Ovary (tissue), 9 donors: Measurements from ENCODE around the gene LRRC23. TPM values are rescaled to one million over a fixed set of nuclear protein-coding genes. Genes with fewer than 3 reads are reported as not detected.

Experiments used
- DNase-seq, 5 donors: peaks; one replicate each; pipeline ENCODE4 v3.0.0-alpha.2; 2019 to 2020
- H3K27ac ChIP-seq, 2 donors: fragments of 200-600 bp; one replicate each; pipeline versions ENCODE4 v1.5.1 to v1.8.0; 2019 to 2022
- H3K27me3 ChIP-seq: fragments of 200-600 bp; one replicate; pipeline ENCODE4 v1.8.0; 2022
- H3K36me3 ChIP-seq: fragments of 200-600 bp; sonication (generic); one replicate; pipeline ENCODE4 v1.5.1; 2019
- H3K4me1 ChIP-seq: one replicate; pipeline ENCODE4 v1.8.1; 2013; ENCODE audit warnings: mild to moderate bottlenecking, moderate library complexity; ENCODE audit not compliant: insufficient read depth
- H3K4me3 ChIP-seq: fragments of 200-600 bp; sonication (generic); one replicate; pipeline ENCODE4 v1.5.1; 2017
- H3K9me3 ChIP-seq, 2 donors: fragments of 200-600 bp in 1 of 2; sonication (generic) in 1 of 2; one replicate each; pipeline versions ENCODE4 v1.5.1 to v1.8.1; 2013 to 2019; ENCODE audit warnings: mild to moderate bottlenecking in 1 of 2, moderate library complexity in 1 of 2
- EP300 ChIP-seq: sonication (generic); formaldehyde crosslinking; IDR thresholded peaks from one replicate; pipeline ENCODE4 v1.6.1; 2017; ENCODE audit warnings: antibody characterized with exemption
- POLR2A ChIP-seq: fragments of 450-650 bp; IDR thresholded peaks from one replicate; pipeline ENCODE4 v1.6.1; 2017; ENCODE audit warnings: antibody characterized with exemption, mild to moderate bottlenecking, moderate library complexity
- WGBS, 3 donors: extraction: QIAGEN DNeasy Blood & Tissue Kit in 1 of 3; methylation state at CpG; one replicate each; pipeline versions ENCODE4 v1.1.5 to v1.1.7; 2013 to 2017; 5-methylcytosine and 5-hydroxymethylcytosine counted together
- intact Hi-C, 4 donors: fragments of 100-400 bp; cut with DNase I; formaldehyde crosslinking; loops; one replicate each; pipeline versions ENCODE4 v1.11.0 to v1.15.1; 2022 to 2023
- polyA plus RNA-seq, 2 donors: library from polyadenylated mRNA; stranded (reverse); fragments of 200-250 nt in 1 of 2; fragments of 350-450 nt in 1 of 2; fragmentation: Illumina TruSeq in 1 of 2; extraction: RNeasy Lipid Tissue Mini Kit (QIAGEN cat#74804) in 1 of 2; gene quantifications; one replicate each; pipeline ENCODE4 v1.2.3, GENCODE V29; 2013 to 2014
- total RNA-seq, 7 donors: library from RNA; depleted of rRNA in 2 of 7; stranded (reverse); fragments of >200 nt in 2 of 7; fragmentation: NEBNext Ultra II Directional in 3 of 7; extraction: Animal tissue kit (Norgen Biotek cat#: 25700) in 3 of 7; gene quantifications; one replicate each; pipeline versions ENCODE4 v1.1.0 to v1.2.4, GENCODE V29; 2016 to 2023
- TF ChIP-seq, protein P1 (sequence below), 3 donors: fragments of 450-650 bp in 2 of 3; fragments of 200-600 bp in 1 of 3; IDR thresholded peaks; one replicate each; pipeline versions ENCODE4 v1.5.1 to v1.8.0; 2016 to 2022; ENCODE audit warnings: antibody characterized with exemption in 3 of 3, mild to moderate bottlenecking in 1 of 3
- donor health status: DM: no; HTN: no; CAD: no; lungs with moderate emphysema.
- donor health status: DM: no; HTN: no; CAD: no.
- donor health status: Bipolar disorder and iron deficiency.
- donor health status: DM: yes; HTN: yes; CAD: no.
- donor health status: DM: no; HTN: no; CAD: no.
- donor health status: DM: yes; HTN: yes; CAD: no.

LRRC23 gene
- total and polyA plus RNA-seq, 9 donors, result 11.2 to 67.6 (median 16.5) TPM

DNA sequence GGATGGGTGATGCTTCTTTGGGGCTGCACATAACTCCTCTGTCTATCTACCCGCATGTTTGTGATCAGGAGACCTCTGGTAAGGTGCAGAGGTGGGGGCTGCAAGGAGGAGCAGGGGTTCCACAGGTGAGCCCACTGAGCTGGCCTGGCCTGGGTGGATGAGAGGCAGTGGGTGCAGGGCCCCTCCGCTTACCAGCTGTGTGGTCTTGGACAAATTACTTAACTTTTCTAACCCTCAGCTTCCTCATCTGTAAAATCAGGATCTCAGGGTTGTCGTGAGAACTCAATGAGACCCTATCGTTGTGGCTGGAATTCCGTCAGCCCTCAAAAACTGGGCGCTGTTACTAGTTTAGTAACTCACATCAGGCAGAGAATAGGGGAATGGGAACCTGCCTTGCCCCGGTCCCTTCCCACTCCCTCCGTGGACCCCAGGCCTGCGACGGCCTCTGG is 54.0 kb downstream of the LRRC23 start:
- TF ChIP-seq, protein P1, sequence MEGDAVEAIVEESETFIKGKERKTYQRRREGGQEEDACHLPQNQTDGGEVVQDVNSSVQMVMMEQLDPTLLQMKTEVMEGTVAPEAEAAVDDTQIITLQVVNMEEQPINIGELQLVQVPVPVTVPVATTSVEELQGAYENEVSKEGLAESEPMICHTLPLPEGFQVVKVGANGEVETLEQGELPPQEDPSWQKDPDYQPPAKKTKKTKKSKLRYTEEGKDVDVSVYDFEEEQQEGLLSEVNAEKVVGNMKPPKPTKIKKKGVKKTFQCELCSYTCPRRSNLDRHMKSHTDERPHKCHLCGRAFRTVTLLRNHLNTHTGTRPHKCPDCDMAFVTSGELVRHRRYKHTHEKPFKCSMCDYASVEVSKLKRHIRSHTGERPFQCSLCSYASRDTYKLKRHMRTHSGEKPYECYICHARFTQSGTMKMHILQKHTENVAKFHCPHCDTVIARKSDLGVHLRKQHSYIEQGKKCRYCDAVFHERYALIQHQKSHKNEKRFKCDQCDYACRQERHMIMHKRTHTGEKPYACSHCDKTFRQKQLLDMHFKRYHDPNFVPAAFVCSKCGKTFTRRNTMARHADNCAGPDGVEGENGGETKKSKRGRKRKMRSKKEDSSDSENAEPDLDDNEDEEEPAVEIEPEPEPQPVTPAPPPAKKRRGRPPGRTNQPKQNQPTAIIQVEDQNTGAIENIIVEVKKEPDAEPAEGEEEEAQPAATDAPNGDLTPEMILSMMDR (IDR thresholded peaks at IDR 0.05), result no peak
- TF ChIP-seq POLR2A, result no peak
- TF ChIP-seq EP300, result no peak
- H3K36me3 ChIP-seq, result no peaks in the 10 kb centered on the region
- WGBS, 3 donors, result 77 to 86% (median 81%) methylated on average over 10 of the region's 10 CpGs
- H3K4me1 ChIP-seq, result peaks cover 8% of the 10 kb centered on the region
- H3K9me3 ChIP-seq, result no peaks in the 10 kb centered on the region
- no peak overlapping the region for H3K27ac ChIP-seq
- peak in 1 of 5 donors; percentile 21 for DNase-seq
- no peak overlapping the region for H3K4me3 ChIP-seq
- H3K27me3 ChIP-seq, result no peaks in the 10 kb centered on the region
- intact Hi-C loops, result no loop called here

DNA sequence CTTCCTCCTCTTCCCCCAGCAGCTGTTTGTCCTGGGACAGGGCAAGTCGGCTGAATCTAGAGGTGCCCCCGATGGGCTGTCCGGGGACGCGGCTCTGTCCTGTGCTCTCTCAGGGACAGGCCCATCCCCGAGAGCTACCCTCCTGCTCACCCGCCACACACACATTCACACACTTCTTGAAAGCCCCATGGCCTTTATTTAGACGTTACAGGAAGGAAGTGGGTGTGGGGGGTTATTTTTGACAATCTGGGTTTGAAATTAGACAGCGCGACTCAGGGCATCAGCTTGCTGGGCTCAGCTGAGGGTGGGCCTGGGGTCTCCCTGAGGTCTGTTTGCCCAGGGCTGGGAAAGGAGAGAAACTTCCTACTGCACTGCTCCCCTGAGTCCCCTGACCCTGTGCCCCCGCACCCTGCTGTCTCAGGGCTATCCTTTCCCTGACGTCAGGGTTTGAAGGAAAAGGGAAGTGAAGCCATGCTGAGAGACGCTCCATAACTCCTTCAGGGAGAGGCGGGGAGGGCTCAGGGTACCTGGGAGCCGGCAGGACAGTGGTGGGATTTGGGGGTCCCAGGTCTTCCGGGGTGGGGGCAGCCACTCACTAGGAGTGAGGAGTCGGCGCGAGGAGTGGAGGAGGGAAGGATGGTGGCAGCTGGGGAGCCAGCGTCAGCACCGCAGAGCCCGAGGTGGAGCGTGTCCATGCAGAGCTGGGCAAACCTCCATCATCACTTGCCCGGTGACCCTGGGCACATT is 54.6 kb downstream of the LRRC23 start:
- intact Hi-C loops, result no loop called here
- no peak overlapping the region for H3K27ac ChIP-seq

DNA sequence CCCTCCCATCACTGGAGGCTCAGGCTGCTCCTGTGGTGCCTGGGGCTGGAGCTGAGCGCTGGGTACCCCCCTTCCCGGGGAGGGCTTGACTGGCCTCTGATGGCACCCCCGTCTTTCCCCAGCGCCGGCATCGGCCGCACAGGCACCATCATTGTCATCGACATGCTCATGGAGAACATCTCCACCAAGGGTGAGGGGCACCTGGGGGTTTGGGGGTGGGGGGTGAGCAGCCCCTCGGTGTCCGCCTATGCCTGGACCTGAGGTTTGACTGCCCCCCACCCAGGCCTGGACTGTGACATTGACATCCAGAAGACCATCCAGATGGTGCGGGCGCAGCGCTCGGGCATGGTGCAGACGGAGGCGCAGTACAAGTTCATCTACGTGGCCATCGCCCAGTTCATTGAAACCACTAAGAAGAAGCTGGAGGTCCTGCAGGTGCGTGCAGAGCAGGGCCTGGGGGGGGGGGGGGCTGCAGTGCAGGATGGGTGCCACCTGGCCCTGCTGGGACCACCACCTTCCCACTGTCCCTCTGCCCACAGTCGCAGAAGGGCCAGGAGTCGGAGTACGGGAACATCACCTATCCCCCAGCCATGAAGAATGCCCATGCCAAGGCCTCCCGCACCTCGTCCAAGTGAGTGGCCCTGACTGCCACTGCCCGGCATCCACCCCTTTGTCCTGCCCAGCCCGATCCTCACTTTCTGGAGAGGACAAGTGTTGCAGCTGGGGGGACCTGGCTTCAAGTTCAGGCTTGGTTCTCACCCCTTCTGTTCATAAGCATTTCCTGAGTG is 55.4 kb downstream of the LRRC23 start:
- Histone ChIP-seq H3K27ac (no peak overlapping the region), H3K4me3 (no peak overlapping the region), H3K36me3 (no peaks in the 10 kb centered on the region), H3K4me1 (peaks cover 8% of the 10 kb centered on the region), H3K9me3 (no peaks in the 10 kb centered on the region), H3K27me3 (no peaks in the 10 kb centered on the region)
- TF ChIP-seq EP300 (no peak), POLR2A (no peak)
- TF ChIP-seq, protein P1 (IDR thresholded peaks at IDR 0.05), result no peak
- 89 to 91% (median 91%) methylated on average over 26 of the region's 26 CpGs for WGBS, 3 donors
- intact Hi-C loops, result loop anchor here in 2 of 4 donors (10.0 kb wide), 1 partner anchor 95 kb away; the partner anchor contains the start of gene TPI1 (in 2 of the 2)
- DNase-seq, result peak in 2 of 5 donors; percentile 26 to 37

More for the DNA sequence above, 54.6 kb downstream of the LRRC23 start:
- Histone ChIP-seq H3K36me3 (no peaks in the 10 kb centered on the region), H3K4me1 (peaks cover 8% of the 10 kb centered on the region), H3K27me3 (no peaks in the 10 kb centered on the region), H3K4me3 (no peak overlapping the region), H3K9me3 (no peaks in the 10 kb centered on the region)
- no peak for TF ChIP-seq EP300
- no peak for TF ChIP-seq POLR2A
- TF ChIP-seq, protein P1 (IDR thresholded peaks at IDR 0.05), result no peak
- 70 to 78% (median 76%) methylated on average over 24 of the region's 24 CpGs for WGBS, 3 donors
- DNase-seq, result peak in 1 of 5 donors; percentile 30

DNA sequence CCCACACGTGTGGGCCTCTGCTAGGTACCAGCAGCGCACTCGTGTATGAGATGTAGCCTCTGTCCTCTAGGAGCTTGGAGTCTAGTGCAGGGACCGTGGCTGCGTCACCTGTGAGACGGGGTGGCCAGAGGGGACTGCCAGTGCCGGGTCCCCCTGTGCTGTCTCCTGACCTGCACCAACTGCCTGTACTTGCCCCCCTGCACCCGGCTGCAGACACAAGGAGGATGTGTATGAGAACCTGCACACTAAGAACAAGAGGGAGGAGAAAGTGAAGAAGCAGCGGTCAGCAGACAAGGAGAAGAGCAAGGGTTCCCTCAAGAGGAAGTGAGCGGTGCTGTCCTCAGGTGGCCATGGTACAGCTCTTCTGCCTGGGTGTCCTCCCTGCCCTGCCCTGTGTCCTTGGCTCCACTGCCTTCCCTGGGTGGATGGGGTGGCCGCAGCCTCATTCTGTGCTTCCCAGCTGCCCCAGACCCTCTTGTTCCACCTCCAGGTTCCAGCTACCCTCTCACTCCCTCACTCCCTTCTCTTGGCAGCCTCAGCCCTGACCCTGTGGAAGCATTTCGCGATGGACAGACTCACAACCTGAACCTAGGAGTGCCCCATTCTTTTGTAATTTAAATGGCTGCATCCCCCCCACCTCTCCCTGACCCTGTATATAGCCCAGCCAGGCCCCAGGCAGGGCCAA is 56.1 kb downstream of the LRRC23 start:
- Histone ChIP-seq H3K27me3 (no peaks in the 10 kb centered on the region), H3K36me3 (no peaks in the 10 kb centered on the region), H3K4me3 (no peak overlapping the region), H3K9me3 (no peaks in the 10 kb centered on the region), H3K27ac (no peak overlapping the region), H3K4me1 (peaks cover 8% of the 10 kb centered on the region)
- peak in 4 of 5 donors; percentile 28 to 45 (median 32) for DNase-seq
- intact Hi-C loops, result loop anchor here in 2 of 4 donors (10.0 kb wide), 1 partner anchor 96 kb away; the partner anchor contains the start of gene TPI1 (in 2 of the 2)
- TF ChIP-seq POLR2A, result no peak
- TF ChIP-seq EP300, result no peak
- TF ChIP-seq, protein P1 (IDR thresholded peaks at IDR 0.05), result no peak
- 58 to 66% (median 63%) methylated on average over 13 of the region's 13 CpGs for WGBS, 3 donors
